Uterus (tissue), 4 donors: ENCODE measurements around the gene LMTK2. TPM values are rescaled to one million over a fixed set of nuclear protein-coding genes. Genes with fewer than 3 reads are reported as not detected.
A peak's percentile ranks its signal among the peaks of the same experiment; 100 is the strongest.

Source experiments
- DNase-seq, 2 donors: peaks; one replicate each; pipeline ENCODE4 v3.0.0-alpha.2; 2019 to 2020
- H3K27ac ChIP-seq, 2 donors: fragments of 200-600 bp; sonication (generic); 1 replicate in 1 of 2; 2 replicates in 1 of 2; pipeline ENCODE4 v1.5.1; 2016 to 2018
- H3K27me3 ChIP-seq, 2 donors: fragments of 200-600 bp; sonication (generic); one replicate each; pipeline ENCODE4 v1.5.1; 2018 to 2019; ENCODE audit warnings: control low read depth in 1 of 2
- H3K36me3 ChIP-seq, 2 donors: fragments of 200-600 bp; sonication (generic); one replicate each; pipeline ENCODE4 v1.5.1; 2019; ENCODE audit warnings: control low read depth in 1 of 2
- H3K4me1 ChIP-seq, 2 donors: fragments of 200-600 bp; sonication (generic); one replicate each; pipeline ENCODE4 v1.5.1; 2018 to 2019; ENCODE audit warnings: control low read depth in 1 of 2
- H3K4me3 ChIP-seq, 2 donors: fragments of 200-600 bp; sonication (generic); 1 replicate in 1 of 2; 2 replicates in 1 of 2; pipeline ENCODE4 v1.5.1; 2018 to 2019; ENCODE audit warnings: mild to moderate bottlenecking in 1 of 2
- H3K9me3 ChIP-seq, 2 donors: fragments of 200-600 bp; sonication (generic); one replicate each; pipeline ENCODE4 v1.5.1; 2019; ENCODE audit warnings: control low read depth in 1 of 2
- CTCF ChIP-seq, 4 experiments: fragments of 200-600 bp in 2 of 4; fragments of 450-650 bp in 2 of 4; sonication (generic) in 2 of 4; IDR thresholded peaks; one replicate each; pipeline ENCODE4 v1.5.1; 2016 to 2019; ENCODE audit warnings: antibody characterized with exemption in 4 of 4, mild to moderate bottlenecking in 2 of 4, moderate library complexity in 1 of 4
- POLR2A ChIP-seq, 2 donors: fragments of 450-650 bp; IDR thresholded peaks; one replicate each; pipeline ENCODE4 v1.6.1; 2016; ENCODE audit warnings: antibody characterized with exemption in 2 of 2, mild to moderate bottlenecking in 1 of 2, moderate library complexity in 1 of 2
- intact Hi-C: fragments of 100-400 bp; cut with DNase I; formaldehyde crosslinking; loops from one replicate; pipeline ENCODE4 v1.15.1; 2023; ENCODE audit warnings: low total_unique reads
- total RNA-seq, 4 donors: library from RNA; depleted of rRNA in 3 of 4; stranded (reverse); fragments of >200 nt in 3 of 4; gene quantifications; one replicate each; pipeline versions ENCODE4 v1.1.0 to v1.2.4, GENCODE V29; 2014 to 2023
- donor health status: DM: yes; HTN: yes; CAD: no.

LMTK2 gene
- total RNA-seq, 4 donors from 2014 or later, result 5.9 to 23.3 (median 14.8) TPM

- H3K9me3 ChIP-seq, result no peaks in the 10 kb centered on the region
- H3K4me1 ChIP-seq, result no peaks in the 10 kb centered on the region
- intact Hi-C loops, result loop anchor here (5.0 kb wide), 1 partner anchor 59 kb away; the partner anchor contains the start of gene LMTK2
- H3K27me3 ChIP-seq, result no peaks in the 10 kb centered on the region
- TF ChIP-seq CTCF (IDR thresholded peaks at IDR 0.05) (no peak), POLR2A (IDR thresholded peaks at IDR 0.05) (no peak)
- H3K4me3 ChIP-seq, result no peak overlapping the region
- H3K27ac ChIP-seq, result no peak overlapping the region
- H3K36me3 ChIP-seq, result no peaks in the 10 kb centered on the region
- DNase-seq, result no peak
Measured at GRCh38 chr7:98166668-98166970, 60.0 kb downstream of the LMTK2 start.

- H3K27ac ChIP-seq, result no peak overlapping the region
- no peaks in the 10 kb centered on the region for H3K4me1 ChIP-seq
- DNase-seq, result no peak
- TF ChIP-seq CTCF (IDR thresholded peaks at IDR 0.05) (no peak), POLR2A (IDR thresholded peaks at IDR 0.05) (no peak)
- H3K9me3 ChIP-seq, result no peaks in the 10 kb centered on the region
- no peaks in the 10 kb centered on the region for H3K36me3 ChIP-seq
- no peak overlapping the region for H3K4me3 ChIP-seq
- intact Hi-C loops, result loop anchor here (5.0 kb wide), 1 partner anchor 60 kb away; the partner anchor contains the start of gene LMTK2
- H3K27me3 ChIP-seq, result no peaks in the 10 kb centered on the region
Measured at GRCh38 chr7:98167653-98168052, 61.0 kb downstream of the LMTK2 start.

GRCh38 chr7:98168181-98168903, 61.7 kb downstream of the LMTK2 start:
- Histone ChIP-seq H3K36me3 (no peaks in the 10 kb centered on the region), H3K27me3 (no peaks in the 10 kb centered on the region), H3K9me3 (no peaks in the 10 kb centered on the region), H3K4me3 (no peak overlapping the region), H3K4me1 (no peaks in the 10 kb centered on the region), H3K27ac (no peak overlapping the region)
- TF ChIP-seq POLR2A (IDR thresholded peaks at IDR 0.05) (no peak), CTCF (IDR thresholded peaks at IDR 0.05) (peak; percentile 73 to 84 (median 80))
- intact Hi-C loops, result loop anchor here (5.0 kb wide), 1 partner anchor 61 kb away; the partner anchor contains the start of gene LMTK2
- DNase-seq, result peak; percentile 39 to 66

- Histone ChIP-seq H3K4me3 (no peak overlapping the region), H3K9me3 (no peaks in the 10 kb centered on the region), H3K27ac (no peak overlapping the region), H3K36me3 (no peaks in the 10 kb centered on the region), H3K27me3 (no peaks in the 10 kb centered on the region), H3K4me1 (no peaks in the 10 kb centered on the region)
- TF ChIP-seq POLR2A (IDR thresholded peaks at IDR 0.05) (no peak), CTCF (IDR thresholded peaks at IDR 0.05) (no peak)
- DNase-seq, result no peak
- intact Hi-C loops, result loop anchor here (5.0 kb wide), 1 partner anchor 62 kb away; the partner anchor contains the start of gene LMTK2
Measured at GRCh38 chr7:98168904-98169621, 62.4 kb downstream of the LMTK2 start.

- Histone ChIP-seq H3K4me3 (no peak overlapping the region), H3K36me3 (no peaks in the 10 kb centered on the region), H3K9me3 (no peaks in the 10 kb centered on the region), H3K27me3 (no peaks in the 10 kb centered on the region), H3K27ac (no peak overlapping the region), H3K4me1 (no peaks in the 10 kb centered on the region)
- intact Hi-C loops, result no loop called here
- no peak for TF ChIP-seq CTCF (IDR thresholded peaks at IDR 0.05)
- no peak for TF ChIP-seq POLR2A (IDR thresholded peaks at IDR 0.05)
- no peak for DNase-seq
Measured at GRCh38 chr7:98170966-98171365, 64.3 kb downstream of the LMTK2 start.
